ENCODE measurements around the gene SLC1A2.

SLC1A2 gene

GRCh38 chr11:35323076-35323868 lies 96.1 kb downstream of the SLC1A2 start:
- TF ChIP-seq CTCF (IDR thresholded peaks at IDR 0.05) = no peak
- DNase-seq (ENCODE audit: low spot score) = no peak
- H3K27ac ChIP-seq = no peak overlapping the region

GRCh38 chr11:35322318-35322979 lies 96.9 kb downstream of the SLC1A2 start:
- Histone ChIP-seq H3K4me3 (no peak overlapping the region), H3K27ac (no peak overlapping the region)
- no peak for TF ChIP-seq CTCF (IDR thresholded peaks at IDR 0.05)
- no peak for DNase-seq (ENCODE audit: low spot score)

More at GRCh38 chr11:35323076-35323868, 96.1 kb downstream of the SLC1A2 start:
- no peak overlapping the region for H3K4me3 ChIP-seq

GRCh38 chr11:35321532-35322317 lies 97.6 kb downstream of the SLC1A2 start:
- H3K27ac ChIP-seq = no peak overlapping the region
- no peak for DNase-seq (ENCODE audit: low spot score)
- no peak for TF ChIP-seq CTCF (IDR thresholded peaks at IDR 0.05)

GRCh38 chr11:35321111-35321510 lies 98.2 kb downstream of the SLC1A2 start:
- H3K27ac ChIP-seq = no peak overlapping the region
- DNase-seq (ENCODE audit: low spot score) = no peak
- TF ChIP-seq CTCF (IDR thresholded peaks at IDR 0.05) = no peak

More at GRCh38 chr11:35321532-35322317, 97.6 kb downstream of the SLC1A2 start:
- H3K4me3 ChIP-seq = no peak overlapping the region

GRCh38 chr11:35318977-35319925 lies 100.1 kb downstream of the SLC1A2 start:
- no peak for TF ChIP-seq CTCF (IDR thresholded peaks at IDR 0.05)
- Histone ChIP-seq H3K4me3 (no peak overlapping the region), H3K27ac (no peak overlapping the region)
- DNase-seq (ENCODE audit: low spot score) = no peak

More at GRCh38 chr11:35321111-35321510, 98.2 kb downstream of the SLC1A2 start:
- no peak overlapping the region for H3K4me3 ChIP-seq

- no peak for TF ChIP-seq CTCF (IDR thresholded peaks at IDR 0.05)
These were observed 101.0 kb downstream of the SLC1A2 start for GRCh38 chr11:35318309-35318708.

More at GRCh38 chr11:35318309-35318708, 101.0 kb downstream of the SLC1A2 start:
- Histone ChIP-seq H3K27ac (no peak overlapping the region), H3K4me3 (no peak overlapping the region)
- DNase-seq (ENCODE audit: low spot score) = no peak

All from coronary artery (tissue), 2 donors.